ENCODE data around the gene TBC1D1.

The TBC1D1 gene

GRCh38 chr4:37890801-37891259 is at the start of gene TBC1D1:
Gene TBC1D1, plus strand, starts transcription at chr4:37891084. Its CDS starts 11,012 bp downstream, at chr4:37902096.
- peak; percentile 65 for DNase-seq

- DNase-seq, result no peak
Observed at GRCh38 chr4:37844204-37844603, 46.7 kb upstream of the TBC1D1 start.

GRCh38 chr4:37845201-37845600 is 45.7 kb upstream of the TBC1D1 start:
- no peak for DNase-seq

GRCh38 chr4:37847311-37847884 is 43.5 kb upstream of the TBC1D1 start:
- DNase-seq, result no peak

GRCh38 chr4:37852376-37852775 is 38.5 kb upstream of the TBC1D1 start:
- DNase-seq, result no peak

- DNase-seq, result no peak
Observed at GRCh38 chr4:37858112-37858511, 32.8 kb upstream of the TBC1D1 start.

GRCh38 chr4:37858872-37859271 is 32.0 kb upstream of the TBC1D1 start:
- DNase-seq, result no peak

- no peak for DNase-seq
Observed at GRCh38 chr4:37860266-37860665, 30.6 kb upstream of the TBC1D1 start.

GRCh38 chr4:37862961-37863360 is 27.9 kb upstream of the TBC1D1 start:
- DNase-seq, result no peak

- no peak for DNase-seq
Observed at GRCh38 chr4:37864786-37865185, 26.1 kb upstream of the TBC1D1 start.

- DNase-seq, result no peak
Observed at GRCh38 chr4:37865450-37865849, 25.4 kb upstream of the TBC1D1 start.

- no peak for DNase-seq
Observed at GRCh38 chr4:37867102-37867501, 23.8 kb upstream of the TBC1D1 start.

GRCh38 chr4:37868238-37868637 is 22.6 kb upstream of the TBC1D1 start:
- DNase-seq, result no peak

GRCh38 chr4:37872310-37872988 is 18.4 kb upstream of the TBC1D1 start:
- no peak for DNase-seq

GRCh38 chr4:37873386-37873785 is 17.5 kb upstream of the TBC1D1 start:
- no peak for DNase-seq

- no peak for DNase-seq
Observed at GRCh38 chr4:37876156-37876555, 14.7 kb upstream of the TBC1D1 start.

- no peak for DNase-seq
Observed at GRCh38 chr4:37879365-37879764, 11.5 kb upstream of the TBC1D1 start.

- no peak for DNase-seq
Observed at GRCh38 chr4:37881811-37882210, 9.1 kb upstream of the TBC1D1 start.

GRCh38 chr4:37882665-37883296 is 8.1 kb upstream of the TBC1D1 start:
- DNase-seq, result no peak

GRCh38 chr4:37884855-37885487 is 5.9 kb upstream of the TBC1D1 start:
- DNase-seq, result no peak

GRCh38 chr4:37885496-37885895 is 5.4 kb upstream of the TBC1D1 start:
- no peak for DNase-seq

GRCh38 chr4:37889849-37890800 is 759 bp upstream of the TBC1D1 start:
- DNase-seq, result no peak
